Testis (tissue), 2 donors: ENCODE results near the gene PRDX2.

Experiments used
- POLR2A ChIP-seq: fragments of 450-650 bp; IDR thresholded peaks from one replicate; pipeline ENCODE4 v1.6.1; 2017; ENCODE audit warnings: antibody characterized with exemption, mild to moderate bottlenecking, moderate library complexity
- TF ChIP-seq, protein P1 (sequence below), 3 experiments: fragments of 450-650 bp in 2 of 3; fragments of 200-600 bp in 1 of 3; sonication (generic) in 1 of 3; IDR thresholded peaks; one replicate each; pipeline ENCODE4 v1.5.1; 2016 to 2019; ENCODE audit warnings: antibody characterized with exemption in 3 of 3, mild to moderate bottlenecking in 2 of 3, moderate library complexity in 1 of 3

DNA sequence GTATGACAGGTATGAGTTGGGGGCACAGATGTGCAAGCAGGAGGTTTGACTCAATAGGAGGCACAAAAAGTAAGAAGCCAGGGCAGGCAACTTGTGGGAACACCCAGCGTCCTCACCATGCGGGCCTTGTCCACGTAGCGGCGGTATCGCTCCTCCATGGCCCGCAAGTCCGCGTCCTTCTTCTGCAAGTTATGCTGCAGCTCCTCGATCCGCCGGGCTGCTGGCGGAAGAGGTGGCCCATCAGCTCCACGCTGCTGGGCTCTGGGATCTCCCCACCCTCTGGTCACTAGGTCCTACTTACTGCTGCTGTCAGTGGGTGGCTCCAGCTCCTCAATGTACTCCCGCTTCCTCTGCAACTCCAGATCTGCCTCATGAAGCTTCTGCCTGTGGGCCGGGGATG lies 36.9 kb downstream of the PRDX2 start:
- TF ChIP-seq, protein P1, sequence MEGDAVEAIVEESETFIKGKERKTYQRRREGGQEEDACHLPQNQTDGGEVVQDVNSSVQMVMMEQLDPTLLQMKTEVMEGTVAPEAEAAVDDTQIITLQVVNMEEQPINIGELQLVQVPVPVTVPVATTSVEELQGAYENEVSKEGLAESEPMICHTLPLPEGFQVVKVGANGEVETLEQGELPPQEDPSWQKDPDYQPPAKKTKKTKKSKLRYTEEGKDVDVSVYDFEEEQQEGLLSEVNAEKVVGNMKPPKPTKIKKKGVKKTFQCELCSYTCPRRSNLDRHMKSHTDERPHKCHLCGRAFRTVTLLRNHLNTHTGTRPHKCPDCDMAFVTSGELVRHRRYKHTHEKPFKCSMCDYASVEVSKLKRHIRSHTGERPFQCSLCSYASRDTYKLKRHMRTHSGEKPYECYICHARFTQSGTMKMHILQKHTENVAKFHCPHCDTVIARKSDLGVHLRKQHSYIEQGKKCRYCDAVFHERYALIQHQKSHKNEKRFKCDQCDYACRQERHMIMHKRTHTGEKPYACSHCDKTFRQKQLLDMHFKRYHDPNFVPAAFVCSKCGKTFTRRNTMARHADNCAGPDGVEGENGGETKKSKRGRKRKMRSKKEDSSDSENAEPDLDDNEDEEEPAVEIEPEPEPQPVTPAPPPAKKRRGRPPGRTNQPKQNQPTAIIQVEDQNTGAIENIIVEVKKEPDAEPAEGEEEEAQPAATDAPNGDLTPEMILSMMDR (IDR thresholded peaks at IDR 0.05): no peak
- no peak for TF ChIP-seq POLR2A
